HepG2 (cell line): Measurements from ENCODE around the gene NAA15. TPM values are rescaled to one million over a fixed set of nuclear protein-coding genes. Genes with fewer than 3 reads are reported as not detected.

Source experiments
- CBX2 ChIP-seq, 2 experiments: fragments of 200-600 bp in 1 of 2; sonication (generic); formaldehyde crosslinking in 1 of 2; IDR thresholded peaks; 2 replicates each; pipeline versions ENCODE4 v1.7.0 to v1.8.1; 2018 to 2022; ENCODE audit warnings: low read depth in 2 of 2, low read length in 1 of 2, mild to moderate bottlenecking in 1 of 2, missing genetic modification reagents in 1 of 2
- FOXJ3 ChIP-seq: sonication (generic); formaldehyde crosslinking; IDR thresholded peaks from 2 replicates; pipeline ENCODE4 v1.4.0; 2020; ENCODE audit warnings: missing genetic modification reagents, mild to moderate bottlenecking, borderline replicate concordance
- HOXA5 ChIP-seq: sonication (generic); formaldehyde crosslinking; IDR thresholded peaks from 2 replicates; pipeline ENCODE4 v1.4.0; 2020; ENCODE audit warnings: missing genetic modification reagents
- KDM4B ChIP-seq: sonication (generic); formaldehyde crosslinking; IDR thresholded peaks from 2 replicates; pipeline ENCODE4 v1.4.0; 2020; ENCODE audit warnings: missing genetic modification reagents
- LRRFIP1 ChIP-seq: sonication (generic); formaldehyde crosslinking; conservative IDR thresholded peaks from 2 replicates; pipeline ENCODE4 v1.4.0; 2020; ENCODE audit warnings: missing genetic modification reagents
- MYPOP ChIP-seq: sonication (generic); formaldehyde crosslinking; IDR thresholded peaks from 2 replicates; pipeline ENCODE4 v1.8.1; 2023; ENCODE audit warnings: mild to moderate bottlenecking, moderate library complexity, missing genetic modification reagents
- RBM39 ChIP-seq: fragments of 200-400 bp; formaldehyde crosslinking; IDR thresholded peaks from one replicate; pipeline ENCODE4 v1.6.1; 2018; ENCODE audit warnings: antibody characterized with exemption, mild to moderate bottlenecking, low read depth, low read length; ENCODE audit not compliant: poor library complexity, severe bottlenecking
- RFX5 ChIP-seq: IDR thresholded peaks from 2 replicates; pipeline ENCODE4 v1.6.1; 2011; ENCODE audit warnings: low read depth, low read length, improper control_type of control experiment
- SP4 ChIP-seq: sonication (generic); formaldehyde crosslinking; IDR thresholded peaks from 2 replicates; pipeline ENCODE4 v1.8.1; 2023; ENCODE audit warnings: mild to moderate bottlenecking, missing genetic modification reagents
- ZFP41 ChIP-seq: sonication (generic); formaldehyde crosslinking; IDR thresholded peaks from 2 replicates; pipeline ENCODE4 v1.4.0; 2020; ENCODE audit warnings: mild to moderate bottlenecking, missing genetic modification reagents, borderline replicate concordance
- ZGPAT ChIP-seq: IDR thresholded peaks from 2 replicates; pipeline ENCODE4 v1.6.1; 2016; ENCODE audit warnings: mild to moderate bottlenecking
- ZNF121 ChIP-seq: sonication (generic); formaldehyde crosslinking; IDR thresholded peaks from 2 replicates; pipeline ENCODE4 v1.5.0; 2020; ENCODE audit warnings: mild to moderate bottlenecking, missing genetic modification reagents
- ZNF644 ChIP-seq: IDR thresholded peaks from 2 replicates; pipeline ENCODE4 v1.6.1; 2016; ENCODE audit warnings: low read depth
- ZNF747 ChIP-seq: sonication (generic); formaldehyde crosslinking; IDR thresholded peaks from 2 replicates; pipeline ENCODE4 v1.8.1; 2023; ENCODE audit warnings: missing genetic modification reagents, mild to moderate bottlenecking, borderline replicate concordance
- polyA plus RNA-seq, 8 experiments: library from polyadenylated mRNA; depleted of rRNA in 3 of 8; stranded (reverse) in 7 of 8; unstranded in 1 of 8; fragments of >200 nt; fragmentation: Illumina TruSeq in 4 of 8; extraction: Trizol in 4 of 8; gene quantifications; 2 replicates each; pipeline versions ENCODE4 v1.2.1 to v1.2.3, GENCODE V29; 2011 to 2016; ENCODE audit warnings: low read depth in 4 of 8, missing spikeins in 1 of 8, mixed read lengths in 1 of 8; ENCODE audit not compliant: insufficient read depth in 1 of 8
- total RNA-seq, 5 experiments: library from RNA; depleted of rRNA; stranded (reverse); fragments of >200 nt; fragmentation: Illumina TruSeq; extraction: Trizol; gene quantifications; 2 replicates each; pipeline ENCODE4 v1.2.3, GENCODE V29; 2016; ENCODE audit warnings: low read depth in 1 of 5
- TF ChIP-seq, protein P1 (sequence below): sonication (generic); formaldehyde crosslinking; IDR thresholded peaks from 2 replicates; pipeline ENCODE4 v1.9.0; 2021; ENCODE audit warnings: missing genetic modification reagents, mild to moderate bottlenecking, borderline replicate concordance
- TF ChIP-seq, protein P2 (sequence below): sonication (generic); formaldehyde crosslinking; IDR thresholded peaks from 2 replicates; pipeline ENCODE4 v1.4.0; 2020; ENCODE audit warnings: mild to moderate bottlenecking, missing genetic modification reagents

The NAA15 gene
- total and polyA plus RNA-seq, 2 of the 13 experiments (the other 11 are each of a cell fraction or from before 2014, with no cell fraction given), result 6.2 to 50.2 TPM

- TF ChIP-seq LRRFIP1 (CRISPR knock-in tag) (no peak), ZNF747 (CRISPR knock-in tag) (peak; percentile 77), SP4 (CRISPR knock-in tag) (peak; percentile 71), ZFP41 (CRISPR knock-in tag) (no peak; the same call in 1 of the 2 replicates), HOXA5 (CRISPR knock-in tag) (peak; percentile 71; the same call in 1 of the 2 replicates), CBX2 (IDR thresholded peaks at IDR 0.05; ENCODE audit: low read depth, low read length) (no peak), CBX2 (CRISPR knock-in tag; IDR thresholded peaks at IDR 0.05; ENCODE audit: low read depth) (no peak), FOXJ3 (CRISPR knock-in tag) (no peak; the same call in 1 of the 2 replicates), ZGPAT (CRISPR knock-in tag) (peak; percentile 88), KDM4B (CRISPR knock-in tag) (no peak; the same call in 1 of the 2 replicates), RBM39 (no peak), MYPOP (CRISPR knock-in tag) (peak; percentile 78; the same call in 1 of the 2 replicates), ZNF644 (CRISPR knock-in tag) (no peak), ZNF121 (CRISPR knock-in tag) (peak; percentile 68), RFX5 (no peak)
- TF ChIP-seq, protein P1, sequence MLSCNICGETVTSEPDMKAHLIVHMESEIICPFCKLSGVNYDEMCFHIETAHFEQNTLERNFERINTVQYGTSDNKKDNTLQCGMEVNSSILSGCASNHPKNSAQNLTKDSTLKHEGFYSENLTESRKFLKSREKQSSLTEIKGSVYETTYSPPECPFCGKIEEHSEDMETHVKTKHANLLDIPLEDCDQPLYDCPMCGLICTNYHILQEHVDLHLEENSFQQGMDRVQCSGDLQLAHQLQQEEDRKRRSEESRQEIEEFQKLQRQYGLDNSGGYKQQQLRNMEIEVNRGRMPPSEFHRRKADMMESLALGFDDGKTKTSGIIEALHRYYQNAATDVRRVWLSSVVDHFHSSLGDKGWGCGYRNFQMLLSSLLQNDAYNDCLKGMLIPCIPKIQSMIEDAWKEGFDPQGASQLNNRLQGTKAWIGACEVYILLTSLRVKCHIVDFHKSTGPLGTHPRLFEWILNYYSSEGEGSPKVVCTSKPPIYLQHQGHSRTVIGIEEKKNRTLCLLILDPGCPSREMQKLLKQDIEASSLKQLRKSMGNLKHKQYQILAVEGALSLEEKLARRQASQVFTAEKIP (CRISPR knock-in tag), result no peak
- TF ChIP-seq, protein P2, sequence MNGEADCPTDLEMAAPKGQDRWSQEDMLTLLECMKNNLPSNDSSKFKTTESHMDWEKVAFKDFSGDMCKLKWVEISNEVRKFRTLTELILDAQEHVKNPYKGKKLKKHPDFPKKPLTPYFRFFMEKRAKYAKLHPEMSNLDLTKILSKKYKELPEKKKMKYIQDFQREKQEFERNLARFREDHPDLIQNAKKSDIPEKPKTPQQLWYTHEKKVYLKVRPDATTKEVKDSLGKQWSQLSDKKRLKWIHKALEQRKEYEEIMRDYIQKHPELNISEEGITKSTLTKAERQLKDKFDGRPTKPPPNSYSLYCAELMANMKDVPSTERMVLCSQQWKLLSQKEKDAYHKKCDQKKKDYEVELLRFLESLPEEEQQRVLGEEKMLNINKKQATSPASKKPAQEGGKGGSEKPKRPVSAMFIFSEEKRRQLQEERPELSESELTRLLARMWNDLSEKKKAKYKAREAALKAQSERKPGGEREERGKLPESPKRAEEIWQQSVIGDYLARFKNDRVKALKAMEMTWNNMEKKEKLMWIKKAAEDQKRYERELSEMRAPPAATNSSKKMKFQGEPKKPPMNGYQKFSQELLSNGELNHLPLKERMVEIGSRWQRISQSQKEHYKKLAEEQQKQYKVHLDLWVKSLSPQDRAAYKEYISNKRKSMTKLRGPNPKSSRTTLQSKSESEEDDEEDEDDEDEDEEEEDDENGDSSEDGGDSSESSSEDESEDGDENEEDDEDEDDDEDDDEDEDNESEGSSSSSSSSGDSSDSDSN (CRISPR knock-in tag), result peak; percentile 71
These were observed 152.2 kb downstream of the NAA15 start (continued) for GRCh38 chr4:139453371-139454110.
